ENCODE data around the gene ATP6AP1. TPM values are rescaled to one million over a fixed set of nuclear protein-coding genes. Genes with fewer than 3 reads are reported as not detected.

The ATP6AP1 gene
- total and polyA plus RNA-seq, 9 of the 15 experiments (the other 6 are each of a cell fraction or from before 2014, with no cell fraction given), result 8.3 to 90.5 (median 52.9) TPM

DNA sequence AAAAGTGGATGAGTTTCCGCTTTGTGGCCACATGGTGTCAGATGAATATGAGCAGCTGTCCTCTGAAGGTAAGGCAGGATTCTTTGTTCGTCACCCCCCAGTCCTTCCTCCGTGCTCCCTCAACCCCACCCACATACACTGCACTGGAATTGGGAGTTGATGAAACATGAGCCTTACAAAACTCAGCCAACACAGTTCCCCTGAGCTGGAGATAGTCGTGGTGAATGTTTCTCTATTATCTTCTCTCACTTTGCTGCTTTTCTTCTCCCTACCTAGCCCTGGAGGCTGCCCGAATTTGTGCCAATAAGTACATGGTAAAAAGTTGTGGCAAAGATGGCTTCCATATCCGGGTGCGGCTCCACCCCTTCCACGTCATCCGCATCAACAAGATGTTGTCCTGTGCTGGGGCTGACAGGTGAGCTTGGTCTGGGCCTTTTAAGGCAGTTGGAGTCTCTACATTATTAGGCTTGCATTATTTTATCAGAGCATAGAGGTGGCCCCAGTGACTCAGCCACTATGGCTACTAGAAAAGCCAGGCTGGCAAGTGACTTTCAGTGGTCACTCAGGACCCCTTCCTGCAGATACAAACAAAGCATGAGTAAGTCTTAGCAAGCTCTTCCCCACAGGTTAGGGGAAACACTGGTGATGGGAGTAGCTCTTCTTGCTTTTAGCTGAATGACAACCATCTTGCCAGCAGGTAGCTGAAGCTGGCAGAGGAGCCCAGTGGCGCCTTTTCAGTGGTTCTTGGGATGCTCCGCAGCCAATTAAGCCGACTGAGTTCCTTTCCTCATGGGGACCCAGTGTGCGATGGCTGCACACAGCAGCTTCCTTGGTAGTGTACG is 28.7 kb upstream of the ATP6AP1 start (continued):
- TF ChIP-seq, protein P1, sequence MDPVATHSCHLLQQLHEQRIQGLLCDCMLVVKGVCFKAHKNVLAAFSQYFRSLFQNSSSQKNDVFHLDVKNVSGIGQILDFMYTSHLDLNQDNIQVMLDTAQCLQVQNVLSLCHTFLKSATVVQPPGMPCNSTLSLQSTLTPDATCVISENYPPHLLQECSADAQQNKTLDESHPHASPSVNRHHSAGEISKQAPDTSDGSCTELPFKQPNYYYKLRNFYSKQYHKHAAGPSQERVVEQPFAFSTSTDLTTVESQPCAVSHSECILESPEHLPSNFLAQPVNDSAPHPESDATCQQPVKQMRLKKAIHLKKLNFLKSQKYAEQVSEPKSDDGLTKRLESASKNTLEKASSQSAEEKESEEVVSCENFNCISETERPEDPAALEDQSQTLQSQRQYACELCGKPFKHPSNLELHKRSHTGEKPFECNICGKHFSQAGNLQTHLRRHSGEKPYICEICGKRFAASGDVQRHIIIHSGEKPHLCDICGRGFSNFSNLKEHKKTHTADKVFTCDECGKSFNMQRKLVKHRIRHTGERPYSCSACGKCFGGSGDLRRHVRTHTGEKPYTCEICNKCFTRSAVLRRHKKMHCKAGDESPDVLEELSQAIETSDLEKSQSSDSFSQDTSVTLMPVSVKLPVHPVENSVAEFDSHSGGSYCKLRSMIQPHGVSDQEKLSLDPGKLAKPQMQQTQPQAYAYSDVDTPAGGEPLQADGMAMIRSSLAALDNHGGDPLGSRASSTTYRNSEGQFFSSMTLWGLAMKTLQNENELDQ (CRISPR knock-in tag; IDR thresholded peaks at IDR 0.05; ENCODE audit: borderline replicate concordance), result no peak
- TF ChIP-seq FOXK1 (CRISPR knock-in tag; IDR thresholded peaks at IDR 0.05; ENCODE audit: borderline replicate concordance) (0 out of 2 replicates have a peak, but pooled peaks have one; percentile 15), PCBP2 (IDR thresholded peaks at IDR 0.05; ENCODE audit: low read depth, low read length, poor library complexity, severe bottlenecking) (no peak), CREB1 (IDR thresholded peaks at IDR 0.05) (no peak; the same call in 1 of the 2 replicates), CREB1 (CRISPR knock-in tag; IDR thresholded peaks at IDR 0.05) (peak; percentile 43; the same call in 1 of the 2 replicates), PHF21A (IDR thresholded peaks at IDR 0.05; ENCODE audit: borderline replicate concordance, low read depth) (no peak), ZNF431 (CRISPR knock-in tag; IDR thresholded peaks at IDR 0.05) (0 out of 2 replicates have a peak, but pooled peaks have one; percentile 35), GTF2A2 (tag; IDR thresholded peaks at IDR 0.05) (no peak), MCM3 (IDR thresholded peaks at IDR 0.05) (no peak), ZNF444 (CRISPR knock-in tag; IDR thresholded peaks at IDR 0.05) (no peak), RBM39 (optimal IDR thresholded peaks at IDR 0.05; ENCODE audit: low read depth, low read length) (peak; percentile 51), ATF1 (CRISPR knock-in tag; IDR thresholded peaks at IDR 0.05) (no peak), ATF1 (tag; IDR thresholded peaks at IDR 0.05) (peak; percentile 79)
- TF ChIP-seq, protein P2, sequence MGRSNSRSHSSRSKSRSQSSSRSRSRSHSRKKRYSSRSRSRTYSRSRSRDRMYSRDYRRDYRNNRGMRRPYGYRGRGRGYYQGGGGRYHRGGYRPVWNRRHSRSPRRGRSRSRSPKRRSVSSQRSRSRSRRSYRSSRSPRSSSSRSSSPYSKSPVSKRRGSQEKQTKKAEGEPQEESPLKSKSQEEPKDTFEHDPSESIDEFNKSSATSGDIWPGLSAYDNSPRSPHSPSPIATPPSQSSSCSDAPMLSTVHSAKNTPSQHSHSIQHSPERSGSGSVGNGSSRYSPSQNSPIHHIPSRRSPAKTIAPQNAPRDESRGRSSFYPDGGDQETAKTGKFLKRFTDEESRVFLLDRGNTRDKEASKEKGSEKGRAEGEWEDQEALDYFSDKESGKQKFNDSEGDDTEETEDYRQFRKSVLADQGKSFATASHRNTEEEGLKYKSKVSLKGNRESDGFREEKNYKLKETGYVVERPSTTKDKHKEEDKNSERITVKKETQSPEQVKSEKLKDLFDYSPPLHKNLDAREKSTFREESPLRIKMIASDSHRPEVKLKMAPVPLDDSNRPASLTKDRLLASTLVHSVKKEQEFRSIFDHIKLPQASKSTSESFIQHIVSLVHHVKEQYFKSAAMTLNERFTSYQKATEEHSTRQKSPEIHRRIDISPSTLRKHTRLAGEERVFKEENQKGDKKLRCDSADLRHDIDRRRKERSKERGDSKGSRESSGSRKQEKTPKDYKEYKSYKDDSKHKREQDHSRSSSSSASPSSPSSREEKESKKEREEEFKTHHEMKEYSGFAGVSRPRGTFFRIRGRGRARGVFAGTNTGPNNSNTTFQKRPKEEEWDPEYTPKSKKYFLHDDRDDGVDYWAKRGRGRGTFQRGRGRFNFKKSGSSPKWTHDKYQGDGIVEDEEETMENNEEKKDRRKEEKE (IDR thresholded peaks at IDR 0.05; ENCODE audit: borderline replicate concordance in 1 of 2, control insufficient read depth in 1 of 2, low read depth in 2 of 2, low read length in 1 of 2), result peak in 1 of 2 experiments; percentile 25; a peak in 1 of 4 replicates
- TF ChIP-seq, protein P3, sequence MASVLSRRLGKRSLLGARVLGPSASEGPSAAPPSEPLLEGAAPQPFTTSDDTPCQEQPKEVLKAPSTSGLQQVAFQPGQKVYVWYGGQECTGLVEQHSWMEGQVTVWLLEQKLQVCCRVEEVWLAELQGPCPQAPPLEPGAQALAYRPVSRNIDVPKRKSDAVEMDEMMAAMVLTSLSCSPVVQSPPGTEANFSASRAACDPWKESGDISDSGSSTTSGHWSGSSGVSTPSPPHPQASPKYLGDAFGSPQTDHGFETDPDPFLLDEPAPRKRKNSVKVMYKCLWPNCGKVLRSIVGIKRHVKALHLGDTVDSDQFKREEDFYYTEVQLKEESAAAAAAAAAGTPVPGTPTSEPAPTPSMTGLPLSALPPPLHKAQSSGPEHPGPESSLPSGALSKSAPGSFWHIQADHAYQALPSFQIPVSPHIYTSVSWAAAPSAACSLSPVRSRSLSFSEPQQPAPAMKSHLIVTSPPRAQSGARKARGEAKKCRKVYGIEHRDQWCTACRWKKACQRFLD (CRISPR knock-in tag; IDR thresholded peaks at IDR 0.05), result no peak
- TF ChIP-seq, protein P4, sequence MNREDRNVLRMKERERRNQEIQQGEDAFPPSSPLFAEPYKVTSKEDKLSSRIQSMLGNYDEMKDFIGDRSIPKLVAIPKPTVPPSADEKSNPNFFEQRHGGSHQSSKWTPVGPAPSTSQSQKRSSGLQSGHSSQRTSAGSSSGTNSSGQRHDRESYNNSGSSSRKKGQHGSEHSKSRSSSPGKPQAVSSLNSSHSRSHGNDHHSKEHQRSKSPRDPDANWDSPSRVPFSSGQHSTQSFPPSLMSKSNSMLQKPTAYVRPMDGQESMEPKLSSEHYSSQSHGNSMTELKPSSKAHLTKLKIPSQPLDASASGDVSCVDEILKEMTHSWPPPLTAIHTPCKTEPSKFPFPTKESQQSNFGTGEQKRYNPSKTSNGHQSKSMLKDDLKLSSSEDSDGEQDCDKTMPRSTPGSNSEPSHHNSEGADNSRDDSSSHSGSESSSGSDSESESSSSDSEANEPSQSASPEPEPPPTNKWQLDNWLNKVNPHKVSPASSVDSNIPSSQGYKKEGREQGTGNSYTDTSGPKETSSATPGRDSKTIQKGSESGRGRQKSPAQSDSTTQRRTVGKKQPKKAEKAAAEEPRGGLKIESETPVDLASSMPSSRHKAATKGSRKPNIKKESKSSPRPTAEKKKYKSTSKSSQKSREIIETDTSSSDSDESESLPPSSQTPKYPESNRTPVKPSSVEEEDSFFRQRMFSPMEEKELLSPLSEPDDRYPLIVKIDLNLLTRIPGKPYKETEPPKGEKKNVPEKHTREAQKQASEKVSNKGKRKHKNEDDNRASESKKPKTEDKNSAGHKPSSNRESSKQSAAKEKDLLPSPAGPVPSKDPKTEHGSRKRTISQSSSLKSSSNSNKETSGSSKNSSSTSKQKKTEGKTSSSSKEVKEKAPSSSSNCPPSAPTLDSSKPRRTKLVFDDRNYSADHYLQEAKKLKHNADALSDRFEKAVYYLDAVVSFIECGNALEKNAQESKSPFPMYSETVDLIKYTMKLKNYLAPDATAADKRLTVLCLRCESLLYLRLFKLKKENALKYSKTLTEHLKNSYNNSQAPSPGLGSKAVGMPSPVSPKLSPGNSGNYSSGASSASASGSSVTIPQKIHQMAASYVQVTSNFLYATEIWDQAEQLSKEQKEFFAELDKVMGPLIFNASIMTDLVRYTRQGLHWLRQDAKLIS (CRISPR knock-in tag; IDR thresholded peaks at IDR 0.05), result 0 out of 2 replicates have a peak, but pooled peaks have one; percentile 50

Data from K562 (cell line).